AG04450 (cell line): ENCODE results near the gene BCL3. TPM values are rescaled to one million over a fixed set of nuclear protein-coding genes. Genes with fewer than 3 reads are reported as not detected.
A peak's percentile ranks its signal among the peaks of the same experiment; 100 is the strongest.

ENCODE experiments used
- CTCF ChIA-PET: fragments of 300-600, 350-600 bp; formaldehyde crosslinking; extraction: SDS; loops from one replicate; lab custom pipeline; 2022; ENCODE audit warnings: antibody characterized with exemption, inconsistent platforms; lab: Charles Lee
- POLR2A ChIA-PET: fragments of 350-600 bp; formaldehyde crosslinking; extraction: SDS; loops from one replicate; lab custom pipeline; 2021; ENCODE audit warnings: antibody characterized with exemption, inconsistent platforms; lab: Yijun Ruan, JAX
- DNase-seq: peaks from one replicate; pipeline ENCODE4 v3.0.0-alpha.2; 2011; ENCODE audit warnings: low read depth, low spot score
- H3K27ac ChIP-seq: one replicate; pipeline ENCODE4 v1.5.1; 2012; ENCODE audit warnings: low read depth, low read length, control low read depth
- H3K27me3 ChIP-seq: one replicate; pipeline ENCODE4 v1.6.0; 2012; ENCODE audit warnings: low read length; ENCODE audit not compliant: control insufficient read depth, insufficient read depth
- H3K4me3 ChIP-seq: 2 replicates; pipeline ENCODE4 v1.5.1; 2011; ENCODE audit warnings: mild to moderate bottlenecking, low read depth, low read length, control low read depth
- H3K9me3 ChIP-seq: 2 replicates; pipeline ENCODE4 v1.5.1; 2012; ENCODE audit warnings: low read length; ENCODE audit not compliant: control insufficient read depth, insufficient read depth
- CTCF ChIP-seq: IDR thresholded peaks from 2 replicates; pipeline ENCODE4 v1.5.1; 2011; ENCODE audit warnings: low read depth, low read length, control low read depth, inconsistent platforms
- polyA plus RNA-seq: library from polyadenylated mRNA; depleted of rRNA; stranded (reverse); fragments of >200 nt; gene quantifications from 2 replicates; pipeline ENCODE4 v1.2.3, GENCODE V29; 2011

The BCL3 gene
- polyA plus RNA-seq, 1 experiment, result 5.6 TPM

- ChIA-PET CTCF (interaction anchor here (0.8 to 1.6 kb wide), 5 partner anchors 9 to 233 kb away, joined by 3 to 5 read pairs (median 3); no protein-coding TSS in a partner anchor), POLR2A (no interaction called here)
- H3K4me3 ChIP-seq, result no peak overlapping the region
- H3K27ac ChIP-seq, result no peak overlapping the region
- DNase-seq, result no peak
- no peak for TF ChIP-seq CTCF
- H3K9me3 ChIP-seq, result peaks cover 6% of the 10 kb centered on the region
- peaks cover 3% of the 10 kb centered on the region for H3K27me3 ChIP-seq
Observed at GRCh38 chr19:44803442-44804428, 55.2 kb downstream of the BCL3 start.

- H3K27ac ChIP-seq, result no peak overlapping the region
- peaks cover 3% of the 10 kb centered on the region for H3K27me3 ChIP-seq
- ChIA-PET POLR2A (interaction anchor here (1.0 kb wide), 1 partner anchor 35 kb away, joined by 4 read pairs; no protein-coding TSS in a partner anchor), CTCF (interaction anchor here (0.6 to 1.8 kb wide), 4 partner anchors 22 to 40 kb away, joined by 3 to 7 read pairs (median 6); partner anchors contain the start of gene NECTIN2)
- no peak for DNase-seq
- no peak overlapping the region for H3K4me3 ChIP-seq
- peaks cover 6% of the 10 kb centered on the region for H3K9me3 ChIP-seq
- TF ChIP-seq CTCF, result no peak
Observed at GRCh38 chr19:44806291-44806690, 57.8 kb downstream of the BCL3 start.

- Histone ChIP-seq H3K4me3 (no peak overlapping the region), H3K27me3 (peaks cover 3% of the 10 kb centered on the region), H3K9me3 (peaks cover 6% of the 10 kb centered on the region), H3K27ac (no peak overlapping the region)
- ChIA-PET POLR2A (no interaction called here), CTCF (interaction anchor here (0.8 to 3.3 kb wide), 8 partner anchors 8 to 237 kb away, joined by 4 to 20 read pairs (median 6); partner anchors contain the start of gene NECTIN2)
- no peak for DNase-seq
- no peak for TF ChIP-seq CTCF
Observed at GRCh38 chr19:44807162-44807561, 58.7 kb downstream of the BCL3 start.

- POLR2A ChIA-PET, result interaction anchor here (0.6 to 1.7 kb wide), 3 partner anchors 9 to 192 kb away, joined by 3 to 5 read pairs (median 3); no protein-coding TSS in a partner anchor
- no peak for DNase-seq
- Histone ChIP-seq H3K9me3 (peaks cover 6% of the 10 kb centered on the region), H3K27ac (no peak overlapping the region), H3K27me3 (peaks cover 3% of the 10 kb centered on the region), H3K4me3 (no peak overlapping the region)
- CTCF ChIA-PET, result interaction anchor here (0.5 to 3.3 kb wide), 11 partner anchors 9 to 237 kb away, joined by 3 to 20 read pairs (median 5); partner anchors contain the start of gene NECTIN2
- TF ChIP-seq CTCF, result peak; percentile 53
Observed at GRCh38 chr19:44807652-44808462, 59.3 kb downstream of the BCL3 start.
